ENCODE measurements around the gene TTLL11.

DNA sequence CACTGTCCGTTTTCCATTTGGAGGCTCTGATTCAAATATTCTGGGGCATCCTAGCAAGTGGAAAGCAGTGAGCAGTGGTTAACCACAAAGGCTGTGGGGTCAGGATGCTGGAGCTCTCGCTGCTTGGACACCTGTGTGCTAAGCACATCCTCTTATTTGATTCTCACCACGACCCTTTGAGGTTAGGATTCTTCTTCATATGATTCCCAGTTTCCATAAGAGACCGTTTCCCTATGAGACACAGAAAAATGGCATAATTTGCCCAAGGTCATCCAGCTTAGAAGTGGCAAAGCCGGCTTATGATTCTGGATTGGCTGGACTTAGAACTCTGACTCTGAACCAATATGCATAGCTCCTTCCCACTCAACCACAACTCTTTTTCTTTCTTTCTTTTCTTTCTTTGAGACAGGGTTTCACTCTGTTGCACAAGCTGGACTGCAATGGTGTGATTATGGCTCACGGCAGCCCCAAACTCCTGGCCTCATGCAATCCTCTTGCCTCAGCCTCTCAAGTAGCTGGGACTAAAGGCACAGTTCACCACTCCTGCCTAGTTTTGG, 207.7 kb downstream of the TTLL11 start:
- TF ChIP-seq, protein P1, sequence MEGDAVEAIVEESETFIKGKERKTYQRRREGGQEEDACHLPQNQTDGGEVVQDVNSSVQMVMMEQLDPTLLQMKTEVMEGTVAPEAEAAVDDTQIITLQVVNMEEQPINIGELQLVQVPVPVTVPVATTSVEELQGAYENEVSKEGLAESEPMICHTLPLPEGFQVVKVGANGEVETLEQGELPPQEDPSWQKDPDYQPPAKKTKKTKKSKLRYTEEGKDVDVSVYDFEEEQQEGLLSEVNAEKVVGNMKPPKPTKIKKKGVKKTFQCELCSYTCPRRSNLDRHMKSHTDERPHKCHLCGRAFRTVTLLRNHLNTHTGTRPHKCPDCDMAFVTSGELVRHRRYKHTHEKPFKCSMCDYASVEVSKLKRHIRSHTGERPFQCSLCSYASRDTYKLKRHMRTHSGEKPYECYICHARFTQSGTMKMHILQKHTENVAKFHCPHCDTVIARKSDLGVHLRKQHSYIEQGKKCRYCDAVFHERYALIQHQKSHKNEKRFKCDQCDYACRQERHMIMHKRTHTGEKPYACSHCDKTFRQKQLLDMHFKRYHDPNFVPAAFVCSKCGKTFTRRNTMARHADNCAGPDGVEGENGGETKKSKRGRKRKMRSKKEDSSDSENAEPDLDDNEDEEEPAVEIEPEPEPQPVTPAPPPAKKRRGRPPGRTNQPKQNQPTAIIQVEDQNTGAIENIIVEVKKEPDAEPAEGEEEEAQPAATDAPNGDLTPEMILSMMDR (IDR thresholded peaks at IDR 0.05): no peak
- TF ChIP-seq POLR2A (IDR thresholded peaks at IDR 0.05): no peak
- no peak for TF ChIP-seq EP300 (IDR thresholded peaks at IDR 0.05)

Measured in suprapubic skin (tissue), 3 donors.